Measurements from ENCODE around the gene SLC25A11. TPM values are rescaled to one million over a fixed set of nuclear protein-coding genes. Genes with fewer than 3 reads are reported as not detected.

The SLC25A11 gene
- total RNA-seq, 2 donors from 2014 or later = 73.1 to 116 TPM

- H3K27me3 ChIP-seq = no peaks in the 10 kb centered on the region
- intact Hi-C loops (cut with DNase I) = no loop called here
Measured at GRCh38 chr17:4969047-4969550, 29.3 kb upstream of the SLC25A11 start.

GRCh38 chr17:4968486-4969046 lies 28.7 kb upstream of the SLC25A11 start:
- no peak for TF ChIP-seq CTCF (IDR thresholded peaks at IDR 0.05)
- intact Hi-C loops (cut with DNase I) = no loop called here
- no peaks in the 10 kb centered on the region for H3K27me3 ChIP-seq
- no peaks in the 10 kb centered on the region for H3K9me3 ChIP-seq
- no peaks in the 10 kb centered on the region for H3K36me3 ChIP-seq
- peak overlapping the region; percentile 95 for H3K27ac ChIP-seq
- no peak for DNase-seq
- no peaks in the 10 kb centered on the region for H3K4me1 ChIP-seq
- H3K4me3 ChIP-seq = peak overlapping the region; percentile 74
- peak overlapping the region; percentile 65 to 90 for H3K9ac ChIP-seq (ENCODE audit: low read depth in 2 of 2, low read length in 2 of 2)

More at GRCh38 chr17:4969047-4969550, 29.3 kb upstream of the SLC25A11 start:
- Histone ChIP-seq H3K4me3 (peak overlapping the region; percentile 74), H3K4me1 (no peaks in the 10 kb centered on the region), H3K9me3 (no peaks in the 10 kb centered on the region), H3K9ac (ENCODE audit: low read depth in 2 of 2, low read length in 2 of 2) (peak overlapping the region; percentile 19 to 90), H3K27ac (peak overlapping the region; percentile 95), H3K36me3 (no peaks in the 10 kb centered on the region)
- no peak for TF ChIP-seq CTCF (IDR thresholded peaks at IDR 0.05)
- no peak for DNase-seq

GRCh38 chr17:4967539-4968485 lies 28.0 kb upstream of the SLC25A11 start, which contains the start of gene SPAG7:
TSS of gene SPAG7 (minus strand) at chr17:4967817. CDS start at chr17:4967804, 13 bp downstream.
- Histone ChIP-seq H3K9me3 (no peaks in the 10 kb centered on the region), H3K36me3 (no peaks in the 10 kb centered on the region), H3K4me1 (no peaks in the 10 kb centered on the region), H3K4me3 (peak within 1 kb of the TSS; percentile 74), H3K9ac (ENCODE audit: low read depth in 2 of 2, low read length in 2 of 2) (peak within 1 kb of the TSS; percentile 88 to 90), H3K27me3 (no peaks in the 10 kb centered on the region), H3K27ac (peak within 1 kb of the TSS; percentile 95)
- DNase-seq = peak; percentile 94
- intact Hi-C loops (cut with DNase I) = no loop called here
- no peak for TF ChIP-seq CTCF (IDR thresholded peaks at IDR 0.05)

GRCh38 chr17:4966844-4967538 lies 27.1 kb upstream of the SLC25A11 start:
- DNase-seq = peak; percentile 98
- Histone ChIP-seq H3K27me3 (no peaks in the 10 kb centered on the region), H3K9me3 (no peaks in the 10 kb centered on the region), H3K9ac (ENCODE audit: low read depth in 2 of 2, low read length in 2 of 2) (peak overlapping the region; percentile 88 to 90), H3K4me3 (peak overlapping the region; percentile 74), H3K36me3 (no peaks in the 10 kb centered on the region), H3K4me1 (no peaks in the 10 kb centered on the region), H3K27ac (peak overlapping the region; percentile 95)
- TF ChIP-seq CTCF (IDR thresholded peaks at IDR 0.05) = no peak
- intact Hi-C loops (cut with DNase I) = no loop called here
